Activated naive CD8-positive, alpha-beta T cell treated with anti-CD3 and anti-CD28 coated beads, Interleukin-2, amount 50 U/mL, for 24 hours (primary cell): ENCODE measurements around the gene POLR2L.

Experiments
- ATAC-seq: fragments of 150-1000 bp; cut with Tn5 transposase; one replicate; pipeline ENCODE4 v1.10.0; 2021
- DNase-seq: peaks from one replicate; pipeline ENCODE4 v3.0.0; 2021
- H3K27ac Mint-ChIP-seq: one replicate; pipeline ENCODE4 v1.8.0; 2021; ENCODE audit warnings: mild to moderate bottlenecking, mixed read lengths
- H3K27me3 Mint-ChIP-seq: one replicate; pipeline ENCODE4 v1.8.0; 2021; ENCODE audit warnings: mixed read lengths
- H3K36me3 Mint-ChIP-seq: one replicate; pipeline ENCODE4 v1.8.0; 2021; ENCODE audit warnings: low read depth, mixed read lengths
- H3K4me1 Mint-ChIP-seq: one replicate; pipeline ENCODE4 v1.8.0; 2021; ENCODE audit warnings: mixed read lengths
- H3K4me3 Mint-ChIP-seq: one replicate; pipeline ENCODE4 v1.8.0; 2021; ENCODE audit warnings: mild to moderate bottlenecking, moderate library complexity, mixed read lengths
- H3K9me3 Mint-ChIP-seq: one replicate; pipeline ENCODE4 v1.8.0; 2021; ENCODE audit warnings: mixed read lengths

Gene POLR2L

GRCh38 chr11:825366-826226, 16.7 kb downstream of the POLR2L start:
- DNase-seq (no peak), ATAC-seq (no peak)
- peaks cover 29% of the 10 kb centered on the region for H3K27me3 Mint-ChIP-seq
- no peak overlapping the region for H3K27ac Mint-ChIP-seq
- peaks cover 29% of the 10 kb centered on the region for H3K4me1 Mint-ChIP-seq
- no peaks in the 10 kb centered on the region for H3K9me3 Mint-ChIP-seq
- no peak overlapping the region for H3K4me3 Mint-ChIP-seq
- H3K36me3 Mint-ChIP-seq, result no peaks in the 10 kb centered on the region

GRCh38 chr11:824942-825341, 17.4 kb downstream of the POLR2L start:
- no peaks in the 10 kb centered on the region for H3K36me3 Mint-ChIP-seq
- peaks cover 29% of the 10 kb centered on the region for H3K27me3 Mint-ChIP-seq
- H3K4me1 Mint-ChIP-seq, result peaks cover 29% of the 10 kb centered on the region
- no peak overlapping the region for H3K27ac Mint-ChIP-seq
- ATAC-seq, result no peak
- H3K4me3 Mint-ChIP-seq, result no peak overlapping the region
- DNase-seq, result no peak
- no peaks in the 10 kb centered on the region for H3K9me3 Mint-ChIP-seq

- no peaks in the 10 kb centered on the region for H3K9me3 Mint-ChIP-seq
- ATAC-seq (no peak), DNase-seq (no peak)
- H3K4me3 Mint-ChIP-seq, result no peak overlapping the region
- no peak overlapping the region for H3K27ac Mint-ChIP-seq
- peaks cover 24% of the 10 kb centered on the region for H3K27me3 Mint-ChIP-seq
- peaks cover 26% of the 10 kb centered on the region for H3K4me1 Mint-ChIP-seq
- H3K36me3 Mint-ChIP-seq, result no peaks in the 10 kb centered on the region
Observed at GRCh38 chr11:824292-824880, 17.9 kb downstream of the POLR2L start.

- no peak overlapping the region for H3K4me3 Mint-ChIP-seq
- ATAC-seq, result no peak
- no peaks in the 10 kb centered on the region for H3K9me3 Mint-ChIP-seq
- H3K27me3 Mint-ChIP-seq, result peaks cover 17% of the 10 kb centered on the region
- no peak for DNase-seq
- no peaks in the 10 kb centered on the region for H3K36me3 Mint-ChIP-seq
- peaks cover 22% of the 10 kb centered on the region for H3K4me1 Mint-ChIP-seq
- no peak overlapping the region for H3K27ac Mint-ChIP-seq
Observed at GRCh38 chr11:823441-824291, 18.7 kb downstream of the POLR2L start.

GRCh38 chr11:821512-822371, 20.6 kb downstream of the POLR2L start:
- DNase-seq, result no peak
- peaks cover 17% of the 10 kb centered on the region for H3K4me1 Mint-ChIP-seq
- ATAC-seq, result no peak
- H3K27ac Mint-ChIP-seq, result no peak overlapping the region
- no peaks in the 10 kb centered on the region for H3K9me3 Mint-ChIP-seq
- H3K36me3 Mint-ChIP-seq, result no peaks in the 10 kb centered on the region
- H3K27me3 Mint-ChIP-seq, result peaks cover 3% of the 10 kb centered on the region
- no peak overlapping the region for H3K4me3 Mint-ChIP-seq

- Mint-ChIP-seq H3K36me3 (no peaks in the 10 kb centered on the region), H3K27me3 (no peaks in the 10 kb centered on the region), H3K4me1 (peaks cover 12% of the 10 kb centered on the region), H3K4me3 (peak overlapping the region; percentile 77), H3K27ac (no peak overlapping the region), H3K9me3 (no peaks in the 10 kb centered on the region)
- DNase-seq, result no peak
- ATAC-seq, result no peak
Observed at GRCh38 chr11:820655-821511, 21.4 kb downstream of the POLR2L start.

- H3K4me3 Mint-ChIP-seq, result peak overlapping the region; percentile 77
- no peaks in the 10 kb centered on the region for H3K27me3 Mint-ChIP-seq
- DNase-seq (peak; percentile 93), ATAC-seq (peak; percentile 71)
- H3K27ac Mint-ChIP-seq, result no peak overlapping the region
- H3K36me3 Mint-ChIP-seq, result no peaks in the 10 kb centered on the region
- H3K4me1 Mint-ChIP-seq, result peaks cover 12% of the 10 kb centered on the region
- no peaks in the 10 kb centered on the region for H3K9me3 Mint-ChIP-seq
Observed at GRCh38 chr11:819943-820649, 22.2 kb downstream of the POLR2L start.

- H3K4me1 Mint-ChIP-seq, result peaks cover 12% of the 10 kb centered on the region
- no peak overlapping the region for H3K27ac Mint-ChIP-seq
- H3K36me3 Mint-ChIP-seq, result no peaks in the 10 kb centered on the region
- H3K27me3 Mint-ChIP-seq, result no peaks in the 10 kb centered on the region
- H3K9me3 Mint-ChIP-seq, result no peaks in the 10 kb centered on the region
- peak; percentile 93 for DNase-seq
- H3K4me3 Mint-ChIP-seq, result peak overlapping the region; percentile 77
- ATAC-seq, result peak; percentile 74
Observed at GRCh38 chr11:819129-819931, 23.0 kb downstream of the POLR2L start.

- DNase-seq (no peak), ATAC-seq (no peak)
- Mint-ChIP-seq H3K4me3 (peak within 1 kb of the TSS; percentile 77), H3K9me3 (no peaks in the 10 kb centered on the region), H3K27ac (no peak within 1 kb of the TSS), H3K36me3 (peaks cover 4% of the 10 kb centered on the region), H3K4me1 (peaks cover 12% of the 10 kb centered on the region), H3K27me3 (no peaks in the 10 kb centered on the region)
Observed at GRCh38 chr11:818396-819128, 23.8 kb downstream of the POLR2L start, which contains the start of gene PNPLA2. Gene PNPLA2, plus strand, starts transcription at chr11:818914. Its CDS starts 805 bp downstream, at chr11:819719.

- DNase-seq (no peak), ATAC-seq (no peak)
- no peak overlapping the region for H3K4me3 Mint-ChIP-seq
- H3K27me3 Mint-ChIP-seq, result no peaks in the 10 kb centered on the region
- H3K9me3 Mint-ChIP-seq, result no peaks in the 10 kb centered on the region
- H3K4me1 Mint-ChIP-seq, result peaks cover 24% of the 10 kb centered on the region
- H3K36me3 Mint-ChIP-seq, result peaks cover 24% of the 10 kb centered on the region
- H3K27ac Mint-ChIP-seq, result no peak overlapping the region
Observed at GRCh38 chr11:816433-816779, 25.9 kb downstream of the POLR2L start.

- H3K36me3 Mint-ChIP-seq, result peaks cover 30% of the 10 kb centered on the region
- no peaks in the 10 kb centered on the region for H3K27me3 Mint-ChIP-seq
- no peak for ATAC-seq
- no peak for DNase-seq
- no peaks in the 10 kb centered on the region for H3K9me3 Mint-ChIP-seq
- no peak overlapping the region for H3K27ac Mint-ChIP-seq
- peaks cover 26% of the 10 kb centered on the region for H3K4me1 Mint-ChIP-seq
- no peak overlapping the region for H3K4me3 Mint-ChIP-seq
Observed at GRCh38 chr11:815675-816432, 26.5 kb downstream of the POLR2L start.
